NB4 (cell line): Measurements from ENCODE around the gene HTR7.

Source experiments
- CTCF ChIP-seq: IDR thresholded peaks from one replicate; pipeline ENCODE4 v1.5.1; 2012; ENCODE audit warnings: low read depth, low read length
- MAX ChIP-seq: IDR thresholded peaks from 2 replicates; pipeline ENCODE4 v1.6.1; 2011; ENCODE audit warnings: low read depth, low read length

- TF ChIP-seq CTCF (no peak), MAX (no peak)
These were observed 72.1 kb downstream of the HTR7 start for GRCh38 chr10:90785782-90786181.
